ENCODE results near the gene TENT5C.
A peak's percentile ranks its signal among the peaks of the same experiment; 100 is the strongest.

Gene TENT5C

DNA sequence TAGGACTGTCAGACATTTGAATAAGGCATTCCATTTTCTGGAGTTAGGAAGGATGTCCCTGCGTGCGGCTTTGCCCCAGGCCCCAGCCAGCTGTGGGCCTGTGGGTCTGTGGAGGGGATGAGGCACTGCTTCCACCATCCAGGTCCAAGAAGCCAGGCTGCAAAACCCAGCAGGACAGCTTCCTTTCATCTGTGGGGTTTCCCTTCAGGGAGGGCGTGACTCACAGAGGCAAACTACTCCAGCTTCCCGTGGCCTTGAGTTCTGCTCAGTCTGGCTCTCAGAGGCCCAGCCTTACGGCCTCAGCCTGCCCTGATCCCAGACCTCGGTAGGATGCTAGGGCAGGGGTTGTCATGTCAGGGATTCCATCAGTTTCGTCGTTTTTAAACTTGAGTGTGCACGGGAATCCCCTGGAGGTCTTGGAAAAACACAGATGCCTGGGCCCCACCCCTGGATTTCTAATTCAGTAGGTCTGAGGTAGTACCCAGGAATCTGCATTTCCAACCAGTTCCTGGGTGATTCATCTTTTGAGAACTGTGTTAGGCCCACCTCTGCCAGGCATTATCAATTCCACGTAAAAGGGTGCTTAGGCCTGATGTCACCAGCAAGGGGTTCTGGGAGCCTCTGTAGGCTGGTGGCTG is 32.3 kb upstream of the TENT5C start:
- peak; percentile 27 for DNase-seq

DNA sequence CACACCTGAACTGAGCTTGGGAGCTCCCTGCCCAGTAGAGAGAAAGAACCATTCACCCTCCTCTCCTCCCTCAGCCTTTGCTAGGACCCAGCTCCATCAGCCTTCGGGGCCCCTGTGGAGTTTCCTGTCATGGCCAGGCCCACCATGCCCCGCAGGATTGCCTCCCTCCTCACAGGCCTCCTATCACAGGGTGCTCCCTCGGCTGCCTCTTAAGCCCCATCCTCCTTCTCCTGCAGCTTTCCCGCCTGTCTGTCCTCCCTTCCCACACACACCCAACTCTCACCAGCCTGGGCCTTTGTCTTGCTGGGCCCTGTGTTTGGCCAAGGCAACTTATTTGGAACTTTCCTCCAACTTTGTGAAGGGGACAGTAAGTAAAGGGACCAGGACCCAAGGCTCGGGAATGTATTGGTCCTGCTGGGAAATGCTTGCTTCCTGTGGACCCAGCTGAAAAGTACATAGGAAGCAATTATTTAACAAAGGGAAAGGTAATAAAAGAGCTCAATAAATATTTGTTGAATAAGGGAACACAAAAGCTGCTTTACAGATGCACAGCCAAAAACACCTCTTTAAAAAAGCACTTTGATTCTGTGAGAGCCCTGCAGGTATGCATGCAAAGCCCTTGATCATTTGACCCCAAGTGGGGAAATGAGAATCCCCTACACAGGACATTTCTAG is 31.6 kb upstream of the TENT5C start:
- DNase-seq = no peak

DNA sequence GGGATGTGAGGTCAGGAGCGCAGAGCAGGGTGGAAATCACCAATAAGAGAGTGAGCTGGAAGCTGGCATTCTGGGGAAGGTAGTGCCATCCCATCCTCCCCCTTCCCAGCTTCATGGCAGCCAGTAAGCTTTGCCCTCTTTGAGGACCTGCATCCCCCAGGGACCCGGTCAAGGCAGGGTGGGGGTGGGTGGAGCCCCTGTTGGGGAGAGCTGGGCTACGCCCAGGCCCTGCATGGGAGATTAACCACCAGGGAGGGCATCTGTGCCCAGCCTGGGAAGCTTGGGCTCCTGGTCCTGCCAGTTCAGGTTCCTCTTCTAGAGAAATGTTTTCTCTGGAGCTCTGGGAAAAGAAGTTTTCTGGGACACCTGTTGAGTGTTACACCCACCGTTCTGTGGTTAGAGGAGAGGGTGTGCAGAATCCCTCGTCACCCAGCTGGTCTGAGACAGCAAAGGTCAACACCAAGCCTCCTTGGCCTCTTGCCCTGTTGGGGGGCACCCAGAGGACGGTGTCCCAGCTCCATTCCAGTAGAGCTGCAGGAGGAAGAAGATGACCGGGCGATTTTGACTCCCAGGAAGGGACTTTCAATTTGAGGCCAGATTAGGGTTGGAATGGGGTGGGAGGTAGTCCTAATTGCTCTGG is 30.1 kb upstream of the TENT5C start:
- no peak for DNase-seq

DNA sequence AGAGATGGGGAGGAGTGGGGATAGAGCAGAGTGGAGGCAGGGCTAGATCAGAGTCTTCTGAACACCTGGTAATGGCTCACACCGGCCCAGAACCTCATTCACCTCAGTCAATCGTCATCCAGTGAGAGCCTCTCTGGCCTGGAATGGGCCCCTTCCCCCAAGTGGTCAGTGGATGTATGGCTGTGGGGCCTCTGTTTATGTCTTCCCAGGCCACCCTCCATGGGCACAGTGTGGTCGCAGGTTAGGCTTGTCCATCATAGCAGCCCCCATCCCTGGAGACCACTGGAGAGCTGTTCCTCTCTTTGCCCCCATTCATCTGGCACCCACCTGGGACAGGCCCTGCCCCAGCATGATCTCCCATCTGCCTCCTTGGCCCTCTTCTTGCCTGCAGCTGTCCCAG is 29.6 kb upstream of the TENT5C start:
- no peak for DNase-seq

DNA sequence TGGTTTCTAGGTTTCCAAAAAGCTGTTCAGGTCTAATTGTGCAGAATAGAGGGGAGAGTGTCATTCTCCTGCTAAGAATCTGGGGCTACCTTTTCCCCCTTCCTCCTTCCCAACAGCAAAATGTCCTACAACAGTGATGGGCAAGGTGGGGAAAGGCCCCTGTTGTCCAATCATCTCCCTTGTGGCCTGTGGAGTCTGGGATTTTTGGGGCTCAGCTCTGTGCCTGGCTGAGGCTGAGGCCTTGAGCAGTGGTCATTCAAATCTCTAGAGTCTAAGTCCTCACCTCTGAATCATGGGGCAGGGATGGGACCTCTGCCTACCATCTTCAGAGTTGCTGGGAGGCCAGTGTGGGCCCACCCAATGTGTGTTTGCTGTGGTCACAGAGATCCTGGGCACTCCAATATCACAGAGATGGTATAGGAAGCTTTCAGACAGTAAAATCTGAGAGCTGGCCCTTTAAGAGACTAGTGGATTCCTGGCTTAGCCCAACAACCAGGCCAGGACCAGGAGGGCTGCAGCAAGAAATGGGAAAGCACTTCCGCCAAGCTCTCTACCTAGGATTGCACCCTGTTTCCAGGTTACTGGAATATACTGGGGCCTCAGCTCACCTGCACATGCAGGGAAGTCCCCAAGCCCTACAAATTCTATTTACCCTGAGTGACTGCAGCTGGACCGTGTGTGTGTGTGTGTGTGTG is 28.5 kb upstream of the TENT5C start:
- DNase-seq = no peak

DNA sequence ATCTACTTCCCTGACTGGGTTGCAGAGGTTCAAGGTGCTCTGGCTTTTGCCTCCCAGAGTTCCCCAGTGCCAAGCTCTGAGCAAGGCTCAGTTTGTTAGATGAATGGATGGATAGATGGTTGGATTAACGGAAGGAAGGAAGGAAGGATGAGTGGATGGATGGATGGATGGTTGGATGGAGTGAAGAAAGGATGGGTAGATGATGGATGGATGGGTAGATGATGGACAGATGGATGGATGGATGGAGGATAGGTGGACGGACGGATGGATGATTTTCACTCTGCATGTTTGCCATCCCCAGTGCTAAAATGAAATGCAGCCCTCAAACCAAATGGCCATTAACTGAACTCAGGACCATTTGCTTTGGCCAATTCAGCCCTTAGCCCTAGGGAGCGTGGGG is 27.4 kb upstream of the TENT5C start:
- no peak for DNase-seq

DNA sequence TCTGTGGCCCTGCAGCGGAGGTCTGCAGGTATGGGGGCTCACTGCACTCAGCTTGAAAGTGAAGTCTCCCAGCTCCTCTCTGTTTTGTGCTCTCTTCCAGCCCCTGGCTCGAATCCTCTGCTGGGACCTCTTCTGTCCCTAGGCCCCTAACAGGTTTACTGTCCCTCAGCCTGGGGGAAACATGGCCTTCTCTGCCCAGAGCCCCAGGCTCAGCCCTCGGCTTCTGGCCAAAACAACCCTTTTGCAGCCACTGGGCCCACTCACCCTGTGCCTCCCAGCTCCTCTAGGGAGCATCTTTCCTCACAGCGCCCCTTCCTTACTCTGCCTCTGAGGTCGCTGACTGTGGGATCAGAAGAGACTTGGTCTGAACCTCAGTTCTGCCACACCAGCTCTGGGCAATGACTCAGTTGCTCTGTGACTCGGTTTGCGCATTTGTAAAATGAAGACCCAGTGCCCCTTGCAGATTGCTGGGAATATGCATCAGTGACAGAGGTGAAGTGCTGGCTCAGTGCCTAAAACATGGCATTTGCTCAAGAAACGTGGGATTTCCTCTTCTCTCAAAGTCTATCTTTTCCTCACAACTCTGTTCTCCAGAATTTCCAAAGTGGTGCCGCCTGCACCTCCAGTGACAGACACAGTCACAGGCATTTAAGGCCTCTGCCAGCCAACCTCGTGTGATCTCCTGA is 26.5 kb upstream of the TENT5C start:
- no peak for DNase-seq

DNA sequence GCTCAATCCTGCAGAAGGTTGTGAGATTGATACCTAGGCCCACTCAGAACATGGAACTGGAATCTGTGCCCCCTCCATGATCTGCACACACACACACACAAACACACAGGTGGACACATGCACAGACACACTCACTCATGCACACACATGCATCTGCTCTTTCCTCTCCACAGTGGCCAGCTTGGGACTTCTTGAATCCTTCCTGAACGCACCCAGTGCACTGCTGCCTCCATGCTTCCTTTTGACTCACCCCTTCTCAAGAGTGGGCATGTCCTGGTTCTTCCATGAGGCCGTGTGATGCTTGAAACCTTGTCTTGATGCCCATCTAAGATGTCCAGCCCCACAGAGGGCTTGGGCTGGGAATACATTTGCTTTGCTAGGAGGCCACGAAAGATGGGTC is 25.4 kb upstream of the TENT5C start:
- DNase-seq = no peak

DNA sequence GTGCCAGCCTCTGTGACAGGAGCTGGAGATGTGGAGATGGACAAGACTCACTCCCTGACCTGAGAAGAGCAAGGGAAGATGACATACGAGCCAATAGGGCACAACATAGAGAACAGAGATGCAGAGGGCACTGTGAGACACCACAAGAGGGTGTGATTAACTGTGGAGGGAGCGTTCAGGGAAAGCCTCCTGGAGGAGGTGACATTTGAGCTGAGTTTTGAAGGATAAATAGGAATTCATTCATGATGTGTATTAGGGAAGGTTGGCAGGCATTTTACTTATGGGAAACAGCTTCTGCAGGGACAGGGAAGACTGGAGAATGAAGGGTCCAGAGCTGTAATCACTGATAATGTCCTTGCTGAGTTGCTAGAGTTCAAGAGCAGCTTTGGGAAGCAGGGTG is 25.0 kb upstream of the TENT5C start:
- DNase-seq = no peak

DNA sequence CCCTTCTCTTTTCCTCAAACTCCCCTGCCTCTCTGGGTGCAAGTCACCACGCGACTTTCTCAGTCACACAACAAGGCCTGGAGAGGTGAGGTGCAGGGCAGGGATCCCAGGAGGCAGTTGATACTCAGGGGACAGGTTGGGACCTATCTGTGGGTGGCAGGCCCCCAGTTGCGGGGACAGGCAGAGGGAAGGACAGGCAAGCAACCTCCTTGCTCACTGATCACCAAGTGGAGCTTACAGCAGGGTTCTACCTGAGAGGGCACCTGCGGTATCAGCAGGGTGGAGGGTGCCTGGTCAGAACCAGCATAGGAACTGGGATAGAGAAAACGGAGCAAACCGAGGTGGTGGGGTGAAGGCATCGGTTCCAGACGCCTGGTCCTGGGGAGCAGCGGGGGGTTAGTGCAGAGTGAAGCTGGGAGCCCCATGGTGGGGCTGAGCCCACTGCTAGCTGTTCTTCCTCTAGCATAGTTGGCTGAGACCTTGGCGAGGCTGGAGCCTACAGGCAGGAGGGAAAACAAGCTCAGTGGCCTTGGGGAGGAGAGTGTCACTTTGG is 24.4 kb upstream of the TENT5C start:
- DNase-seq = no peak

DNA sequence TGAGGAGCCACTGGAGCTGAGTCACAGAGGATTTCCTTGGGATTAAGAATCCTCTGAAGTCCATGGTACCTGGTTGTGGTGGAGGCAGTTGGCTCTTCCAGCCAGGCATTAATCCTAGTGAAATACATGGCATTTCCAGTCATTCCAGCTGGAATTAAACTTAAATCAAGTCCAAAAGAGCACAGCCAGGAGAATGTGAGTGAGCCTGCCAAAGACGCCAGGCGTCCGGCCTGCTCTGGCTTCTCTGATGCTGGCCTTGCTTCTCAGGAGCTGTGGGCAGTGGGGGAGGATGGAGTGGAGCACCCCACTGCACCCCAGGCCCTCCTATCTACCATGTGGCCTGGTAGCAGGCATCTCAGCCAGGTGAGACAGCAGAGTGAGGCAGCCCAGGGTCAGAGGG is 23.4 kb upstream of the TENT5C start:
- no peak for DNase-seq

DNA sequence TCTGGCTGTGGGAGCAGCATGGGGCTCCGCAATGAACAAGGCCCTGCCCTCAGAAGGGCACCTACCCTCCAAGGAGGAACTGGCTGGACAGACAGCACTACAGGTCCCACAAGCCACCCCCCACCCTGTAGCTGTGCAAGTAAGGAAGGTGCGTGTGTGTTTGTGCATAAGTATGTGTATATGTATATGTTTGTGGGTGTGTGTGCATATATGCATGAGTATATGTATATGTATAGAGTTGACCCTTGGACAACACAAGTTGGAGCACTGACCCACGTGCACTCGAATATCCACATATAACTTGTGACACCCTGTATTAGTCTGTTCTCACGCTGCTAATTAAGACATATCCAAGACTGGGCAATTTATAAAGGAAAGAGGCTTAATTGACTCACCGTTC is 22.6 kb upstream of the TENT5C start:
- no peak for DNase-seq

DNA sequence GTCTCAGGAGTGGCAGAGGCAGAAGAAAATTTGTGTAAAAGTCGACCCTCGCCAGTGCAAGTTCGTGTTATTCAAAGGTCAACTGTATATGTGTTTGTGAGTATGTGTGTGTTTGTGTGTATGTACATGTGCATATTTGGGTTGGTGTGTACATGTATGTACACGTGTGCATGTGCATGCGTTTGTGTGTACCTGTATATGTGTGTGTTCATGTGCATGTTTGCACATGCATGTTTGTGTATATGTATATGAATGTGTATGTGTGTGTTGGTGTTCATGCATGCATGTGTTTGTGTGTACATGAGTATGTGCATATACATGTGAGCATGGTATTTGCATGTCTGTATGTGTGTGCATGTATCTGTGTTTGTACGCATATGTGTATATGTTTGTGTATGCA is 21.7 kb upstream of the TENT5C start:
- no peak for DNase-seq

DNA sequence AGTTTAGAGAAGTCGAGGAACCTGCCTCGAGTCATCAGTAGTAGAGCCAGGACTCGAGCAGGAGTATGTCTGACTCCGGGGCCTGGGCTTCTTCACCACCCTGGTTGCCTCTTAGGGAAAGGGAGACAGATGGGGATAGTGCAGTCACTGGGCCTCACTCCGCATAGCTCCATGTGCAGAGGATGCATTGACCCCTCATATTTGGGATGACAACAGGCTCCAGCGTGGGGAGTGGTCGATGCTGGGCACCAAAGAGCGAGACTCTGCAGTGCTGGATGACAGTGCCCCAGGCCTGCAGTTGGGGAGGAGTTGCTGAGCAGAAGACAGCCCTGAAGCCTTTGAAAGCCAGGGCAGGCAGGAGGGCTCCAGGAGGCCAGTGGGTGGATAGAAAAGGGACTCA is 20.8 kb upstream of the TENT5C start:
- DNase-seq = no peak

DNA sequence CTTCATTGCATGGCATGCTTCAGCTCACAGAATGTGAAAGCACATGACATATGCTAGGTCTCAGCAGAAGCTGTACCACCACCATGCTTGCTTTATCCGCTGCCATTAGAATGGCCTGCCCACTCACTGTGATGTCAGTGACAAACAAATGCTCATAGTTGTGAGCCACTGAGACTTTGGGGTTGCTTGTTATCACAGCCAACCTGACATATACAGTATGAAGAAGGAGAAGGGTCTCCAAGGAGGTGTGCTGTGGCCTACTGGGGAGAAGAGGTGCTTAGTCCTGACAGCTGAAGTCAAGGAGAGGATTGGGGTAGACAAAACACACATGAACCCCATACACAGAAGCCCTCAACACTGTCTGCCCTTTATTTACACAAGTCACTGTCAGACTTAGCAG is 19.5 kb upstream of the TENT5C start:
- no peak for DNase-seq

DNA sequence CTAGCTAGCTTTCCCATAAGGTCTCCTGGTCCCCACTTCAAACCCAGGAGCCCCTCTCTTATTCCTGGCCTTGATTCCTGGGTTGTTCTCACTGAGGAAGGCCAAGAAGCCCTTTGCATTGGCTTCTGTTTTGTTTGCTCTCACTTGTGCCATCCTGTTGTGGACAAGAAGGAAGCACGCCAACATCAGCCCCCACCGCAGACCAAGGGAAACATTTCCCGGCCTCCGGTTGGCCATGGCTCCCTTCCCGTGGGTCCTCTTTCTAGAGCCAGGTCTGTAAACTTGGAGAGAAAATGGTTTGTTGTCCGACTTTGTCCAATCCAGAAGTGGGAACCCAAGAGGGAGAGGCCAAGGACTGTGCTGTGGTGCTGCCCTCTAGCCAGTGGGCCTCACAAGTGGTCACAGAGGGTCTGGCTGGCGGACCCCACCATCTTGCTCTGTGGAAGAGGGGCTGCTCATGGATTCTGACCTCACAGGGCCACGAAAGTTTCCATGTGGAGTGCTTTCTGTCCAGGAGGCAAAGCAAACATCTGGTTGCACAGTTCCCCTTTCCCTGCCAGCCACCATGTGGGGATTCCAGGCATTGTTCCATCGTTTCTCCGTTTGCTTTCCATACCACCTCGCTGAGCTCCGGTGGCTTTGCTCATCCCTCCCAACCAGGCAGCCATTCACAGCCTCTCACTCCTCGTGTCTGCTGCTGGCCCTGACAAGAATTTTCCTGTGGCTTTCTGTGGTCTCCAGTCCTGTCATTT is 18.9 kb upstream of the TENT5C start:
- no peak for DNase-seq

DNA sequence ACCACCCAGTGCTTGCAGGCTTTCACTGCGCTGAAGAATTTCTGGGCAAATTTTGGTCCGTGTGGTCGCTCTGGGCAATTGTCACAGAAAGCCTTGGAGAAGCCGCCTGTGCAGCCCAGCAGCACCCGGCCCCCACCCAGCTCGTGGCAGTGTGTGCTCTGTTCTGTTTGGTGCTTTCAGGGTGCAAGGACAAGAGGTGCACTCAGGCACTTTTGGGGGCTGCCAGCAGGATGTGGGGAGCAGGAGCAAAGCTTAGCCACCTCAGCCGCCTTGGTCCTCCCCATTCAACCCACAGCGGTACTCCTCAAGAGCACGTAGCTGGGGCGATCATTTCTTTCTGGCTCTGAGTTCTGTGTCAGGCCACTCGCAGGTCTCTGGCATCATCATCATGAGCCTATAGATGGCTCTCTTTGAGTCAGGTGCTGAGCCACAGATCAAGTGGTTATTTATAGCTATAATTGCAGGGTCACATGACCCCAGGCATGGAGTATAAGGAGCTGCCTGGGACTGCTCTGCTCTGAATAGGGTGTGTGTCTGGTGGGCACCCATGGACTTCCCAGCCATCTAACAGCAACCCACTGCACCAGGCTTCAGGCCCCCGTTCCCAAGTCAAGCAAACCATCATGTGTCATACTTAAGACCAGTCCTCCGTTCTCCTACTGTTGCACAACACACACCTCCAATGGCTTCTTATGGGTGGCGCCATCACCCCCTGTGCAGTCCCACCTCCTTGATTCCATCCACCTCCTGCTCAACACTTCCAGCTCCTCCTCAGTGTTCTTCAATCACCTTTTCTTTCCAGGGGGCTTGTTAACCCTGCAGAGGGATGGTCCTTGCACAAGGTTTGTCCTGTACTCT is 18.1 kb upstream of the TENT5C start:
- no peak for DNase-seq

DNA sequence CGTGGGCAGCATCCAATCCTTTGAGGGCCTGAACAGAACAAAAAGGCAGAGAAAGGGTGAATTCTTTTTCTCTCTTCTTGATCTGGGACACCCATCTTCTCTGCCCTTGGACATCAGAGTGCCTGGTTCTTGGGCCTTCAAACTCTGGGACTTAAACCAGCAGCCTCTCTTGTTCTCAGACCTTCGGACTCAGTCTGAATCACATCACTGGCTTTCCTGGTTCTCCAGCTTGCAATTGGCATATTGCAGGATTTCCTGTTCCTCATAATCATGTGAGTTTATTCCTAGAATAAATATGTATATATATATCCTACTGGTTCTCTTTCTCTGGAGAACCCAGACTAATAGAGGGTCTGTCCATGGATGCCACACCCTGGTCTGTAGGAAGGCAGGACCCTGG is 16.3 kb upstream of the TENT5C start:
- no peak for DNase-seq

DNA sequence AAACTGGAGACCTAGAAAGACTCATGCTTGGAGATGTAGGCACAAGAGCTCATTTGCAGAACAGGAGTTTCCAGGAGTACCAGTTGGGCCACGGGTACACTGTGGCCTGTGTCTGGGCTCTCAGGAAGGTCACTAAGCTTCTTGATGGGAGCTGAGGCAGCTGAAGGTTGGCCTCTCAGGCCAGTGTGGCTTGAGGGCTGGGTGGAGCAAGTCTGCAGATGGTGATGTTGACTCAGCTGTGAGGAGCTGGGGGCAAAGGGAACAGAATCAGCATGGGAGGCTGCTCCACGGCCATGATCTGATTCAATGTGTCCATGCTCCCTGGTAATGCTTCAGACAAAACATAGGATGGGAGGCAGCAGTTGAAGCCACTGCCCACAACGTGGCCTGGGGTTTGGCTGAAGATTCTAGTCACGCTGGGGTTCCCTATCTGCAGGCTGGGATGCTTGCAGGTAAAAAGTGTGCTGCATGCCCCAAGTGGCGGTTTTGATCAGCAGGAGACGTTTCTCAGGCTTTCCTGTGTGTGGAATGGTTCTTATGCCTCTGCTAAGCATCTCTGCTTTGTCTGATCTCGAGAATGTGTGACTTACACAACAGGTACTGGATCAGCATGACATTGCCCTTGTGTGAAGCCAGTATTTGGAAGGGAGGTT is 15.4 kb upstream of the TENT5C start:
- DNase-seq = no peak

DNA sequence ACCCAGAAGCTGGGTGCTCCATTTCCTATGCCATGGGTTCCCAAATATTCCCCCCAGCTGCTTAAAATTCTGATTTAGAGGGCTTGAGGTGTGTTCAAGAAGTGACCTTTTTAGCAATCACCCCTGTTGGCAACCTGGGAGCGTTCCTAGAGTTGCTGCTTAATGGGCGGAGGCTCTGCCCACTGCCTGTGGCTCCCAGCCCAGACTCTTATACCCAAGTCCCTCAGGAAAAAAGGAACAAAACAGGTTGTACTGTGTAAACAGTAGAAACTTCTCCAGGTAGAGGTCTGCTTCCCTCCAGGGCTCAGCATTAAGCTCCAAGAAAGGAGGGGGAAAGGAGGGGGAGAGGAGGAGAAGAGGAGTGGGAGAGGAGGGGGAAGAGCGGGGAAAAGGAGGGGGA is 14.6 kb upstream of the TENT5C start:
- no peak for DNase-seq

DNA sequence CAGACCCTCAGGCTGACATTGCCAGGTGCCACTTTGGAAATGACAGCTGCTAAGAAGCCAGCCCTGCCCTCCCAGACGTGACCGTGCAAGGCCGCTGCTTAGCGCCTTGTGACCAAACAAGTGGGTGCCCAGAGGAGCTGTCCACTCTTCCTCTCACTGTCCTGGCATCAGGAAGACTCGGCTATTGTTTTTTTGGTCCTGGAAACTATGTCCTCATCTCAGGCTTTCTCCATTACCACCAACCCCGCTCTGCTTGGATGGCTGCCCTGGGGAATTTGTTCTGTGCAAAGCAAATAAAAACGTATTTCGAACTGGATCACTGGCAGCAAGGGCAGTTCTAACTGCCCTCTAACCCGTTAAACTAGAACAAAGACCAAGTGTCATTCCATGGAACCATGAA is 13.7 kb upstream of the TENT5C start:
- DNase-seq = no peak
